ENCODE results near the gene NEXN.

Gene NEXN

DNA sequence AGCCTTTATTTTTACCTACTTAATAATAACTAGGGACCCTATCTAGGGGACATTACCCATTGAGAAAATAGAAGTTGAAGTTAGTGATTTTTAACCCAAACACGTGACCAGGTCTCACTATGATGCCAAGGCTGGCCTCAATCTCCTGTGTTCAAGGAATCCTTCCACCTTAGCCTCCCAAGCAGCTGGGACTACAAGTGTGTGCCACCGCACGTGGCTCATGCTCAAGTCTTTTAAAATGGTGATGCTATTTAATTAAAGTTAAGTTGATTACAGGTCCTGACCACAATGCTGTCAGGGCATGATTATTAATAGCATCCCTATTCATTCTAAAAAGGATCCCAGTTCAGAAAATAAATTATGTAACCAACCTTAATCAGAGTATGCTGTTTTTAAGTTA, 65.5 kb downstream of the NEXN start:
- H3K4me3 ChIP-seq (replicated peaks; ENCODE audit: low read depth, low read length), result no peak overlapping the region
- DNase-seq (ENCODE audit: extremely low read depth, low read depth), result no peak
- TF ChIP-seq, protein P1, sequence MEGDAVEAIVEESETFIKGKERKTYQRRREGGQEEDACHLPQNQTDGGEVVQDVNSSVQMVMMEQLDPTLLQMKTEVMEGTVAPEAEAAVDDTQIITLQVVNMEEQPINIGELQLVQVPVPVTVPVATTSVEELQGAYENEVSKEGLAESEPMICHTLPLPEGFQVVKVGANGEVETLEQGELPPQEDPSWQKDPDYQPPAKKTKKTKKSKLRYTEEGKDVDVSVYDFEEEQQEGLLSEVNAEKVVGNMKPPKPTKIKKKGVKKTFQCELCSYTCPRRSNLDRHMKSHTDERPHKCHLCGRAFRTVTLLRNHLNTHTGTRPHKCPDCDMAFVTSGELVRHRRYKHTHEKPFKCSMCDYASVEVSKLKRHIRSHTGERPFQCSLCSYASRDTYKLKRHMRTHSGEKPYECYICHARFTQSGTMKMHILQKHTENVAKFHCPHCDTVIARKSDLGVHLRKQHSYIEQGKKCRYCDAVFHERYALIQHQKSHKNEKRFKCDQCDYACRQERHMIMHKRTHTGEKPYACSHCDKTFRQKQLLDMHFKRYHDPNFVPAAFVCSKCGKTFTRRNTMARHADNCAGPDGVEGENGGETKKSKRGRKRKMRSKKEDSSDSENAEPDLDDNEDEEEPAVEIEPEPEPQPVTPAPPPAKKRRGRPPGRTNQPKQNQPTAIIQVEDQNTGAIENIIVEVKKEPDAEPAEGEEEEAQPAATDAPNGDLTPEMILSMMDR (IDR thresholded peaks at IDR 0.05; ENCODE audit: low read depth, low read length, missing control alignments), result no peak

DNA sequence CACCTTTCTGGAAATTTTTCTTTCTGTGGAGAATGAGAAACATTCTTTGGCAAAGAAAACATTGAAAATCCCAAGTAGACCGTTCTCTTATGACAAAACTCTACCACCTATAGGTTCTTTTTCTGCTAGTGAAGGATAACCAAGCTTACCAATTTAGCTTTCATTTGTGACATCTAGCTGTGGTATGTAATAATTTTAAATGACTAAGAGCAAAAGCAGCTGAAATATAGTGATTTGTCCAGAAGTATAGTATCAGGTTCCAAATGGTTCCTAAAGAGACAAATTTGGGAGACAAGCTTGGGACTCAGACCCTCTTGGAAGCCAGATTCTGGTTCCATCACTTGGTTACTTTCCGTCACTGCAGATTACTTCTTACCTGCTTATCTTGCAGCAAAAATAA, 66.1 kb downstream of the NEXN start:
- TF ChIP-seq, protein P1 (IDR thresholded peaks at IDR 0.05; ENCODE audit: low read depth, low read length, missing control alignments), result no peak
- no peak for DNase-seq (ENCODE audit: extremely low read depth, low read depth)
- no peak overlapping the region for H3K4me3 ChIP-seq (replicated peaks; ENCODE audit: low read depth, low read length)

DNA sequence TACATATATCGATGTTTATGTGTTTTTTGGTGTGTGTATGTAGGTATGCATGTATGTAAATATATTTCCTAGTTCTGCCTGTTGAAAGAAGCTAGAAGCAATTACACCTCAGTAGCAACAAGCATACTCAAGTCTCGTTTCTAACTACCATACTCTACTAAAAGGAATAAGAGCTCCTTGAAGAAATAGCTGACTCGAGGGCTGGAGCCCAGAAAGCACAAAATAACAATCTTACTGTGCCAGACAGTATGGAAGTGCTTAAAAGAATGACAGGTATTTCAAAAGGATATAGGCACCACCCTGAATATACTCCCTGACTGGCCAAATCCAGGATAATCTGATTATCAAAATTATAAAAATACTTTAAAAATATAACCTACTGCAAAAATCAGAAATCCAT, 67.3 kb downstream of the NEXN start:
- H3K4me3 ChIP-seq (replicated peaks; ENCODE audit: low read depth, low read length), result no peak overlapping the region
- no peak for DNase-seq (ENCODE audit: extremely low read depth, low read depth)
- TF ChIP-seq, protein P1 (IDR thresholded peaks at IDR 0.05; ENCODE audit: low read depth, low read length, missing control alignments), result no peak

DNA sequence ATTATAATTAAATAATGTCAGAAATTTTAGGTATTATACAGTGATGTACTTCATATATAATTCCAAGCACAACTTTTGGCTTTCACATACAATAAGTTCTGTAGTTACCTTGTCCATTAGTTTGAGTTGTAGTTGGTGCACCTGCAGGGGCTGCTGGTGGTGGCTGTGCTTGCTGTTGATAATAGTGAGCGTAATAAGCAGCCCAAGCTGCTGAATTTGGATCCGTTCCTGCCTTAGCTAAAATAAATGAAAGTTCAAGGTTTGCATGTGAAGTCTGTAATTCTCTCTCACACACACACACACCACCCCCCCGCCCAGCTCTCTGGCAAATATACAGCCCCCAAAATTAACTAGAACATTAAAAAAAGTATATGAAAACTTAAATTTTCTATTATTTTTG, 68.0 kb downstream of the NEXN start:
- no peak for DNase-seq (ENCODE audit: extremely low read depth, low read depth)
- H3K4me3 ChIP-seq (replicated peaks; ENCODE audit: low read depth, low read length), result no peak overlapping the region
- TF ChIP-seq, protein P1 (IDR thresholded peaks at IDR 0.05; ENCODE audit: low read depth, low read length, missing control alignments), result no peak

DNA sequence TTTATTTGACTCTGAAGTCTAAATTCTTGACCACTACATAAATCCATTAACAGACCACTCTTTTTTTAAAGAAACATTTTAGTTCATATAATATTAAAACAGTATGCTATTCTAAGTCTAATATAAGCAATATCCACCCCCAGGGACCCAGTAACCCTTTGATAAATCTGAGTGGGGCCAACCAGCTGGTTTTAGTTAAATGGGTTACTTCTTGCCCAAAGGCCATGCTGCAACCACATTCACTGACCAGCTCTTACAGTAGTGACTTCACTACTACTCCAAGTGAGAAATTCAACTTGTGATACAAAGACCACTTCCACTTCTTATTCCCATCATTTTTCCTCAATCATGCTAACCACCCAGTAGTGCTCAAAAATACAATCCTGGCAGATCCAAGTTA, 70.0 kb downstream of the NEXN start:
- no peak for DNase-seq (ENCODE audit: extremely low read depth, low read depth)
- TF ChIP-seq, protein P1 (IDR thresholded peaks at IDR 0.05; ENCODE audit: low read depth, low read length, missing control alignments), result no peak
- no peak overlapping the region for H3K4me3 ChIP-seq (replicated peaks; ENCODE audit: low read depth, low read length)

DNA sequence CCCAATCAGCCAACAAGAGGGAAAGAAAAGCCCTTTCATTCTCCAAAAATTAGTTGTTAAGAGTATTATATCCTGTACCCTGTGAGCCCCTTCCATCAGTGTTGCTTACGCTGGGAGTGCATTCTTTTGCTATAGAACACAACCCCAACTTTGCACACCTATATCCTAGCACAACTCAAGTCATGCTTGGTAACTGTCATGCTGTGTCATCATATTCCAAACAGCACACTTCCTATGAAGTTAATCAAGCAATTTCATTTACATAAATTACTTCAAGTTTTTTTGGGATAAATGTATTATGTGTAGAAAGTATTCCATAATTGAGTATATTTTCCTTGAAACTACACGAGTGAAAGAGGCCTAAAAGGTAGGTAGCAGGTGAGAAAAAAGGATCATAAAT, 70.4 kb downstream of the NEXN start:
- H3K4me3 ChIP-seq (replicated peaks; ENCODE audit: low read depth, low read length), result no peak overlapping the region
- DNase-seq (ENCODE audit: extremely low read depth, low read depth), result no peak
- TF ChIP-seq, protein P1 (IDR thresholded peaks at IDR 0.05; ENCODE audit: low read depth, low read length, missing control alignments), result no peak

DNA sequence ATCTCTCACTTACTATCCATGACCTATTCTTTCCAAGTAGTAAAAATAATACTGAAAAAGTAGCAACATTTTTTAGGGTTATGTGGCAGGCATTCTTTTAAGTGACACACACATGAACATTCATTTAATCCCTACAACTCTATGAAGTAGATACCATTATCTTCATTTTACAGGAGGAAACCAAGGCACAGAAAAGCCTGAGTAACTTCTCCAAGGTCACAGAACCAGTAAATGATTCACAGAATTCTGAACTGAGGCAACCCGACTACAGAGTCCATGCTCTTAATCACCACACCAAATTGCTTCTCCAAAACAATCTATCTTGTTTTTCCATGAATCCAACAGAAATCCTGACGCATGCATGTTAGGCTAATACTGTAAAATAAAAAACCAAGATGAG, 73.0 kb downstream of the NEXN start:
- DNase-seq (ENCODE audit: extremely low read depth, low read depth), result no peak
- H3K4me3 ChIP-seq (replicated peaks; ENCODE audit: low read depth, low read length), result no peak overlapping the region
- TF ChIP-seq, protein P1 (IDR thresholded peaks at IDR 0.05; ENCODE audit: low read depth, low read length, missing control alignments), result no peak
